ENCODE results near the gene SURF6.
"Not testable (repeated sequence)": the region's sequence is repeated elsewhere in the genome, so short reads cannot be mapped to it uniquely, and the experiment has no call there.

GRCh38 chr9:133299996-133300395 is 36.0 kb downstream of the SURF6 start:
- TF ChIP-seq, protein P1, sequence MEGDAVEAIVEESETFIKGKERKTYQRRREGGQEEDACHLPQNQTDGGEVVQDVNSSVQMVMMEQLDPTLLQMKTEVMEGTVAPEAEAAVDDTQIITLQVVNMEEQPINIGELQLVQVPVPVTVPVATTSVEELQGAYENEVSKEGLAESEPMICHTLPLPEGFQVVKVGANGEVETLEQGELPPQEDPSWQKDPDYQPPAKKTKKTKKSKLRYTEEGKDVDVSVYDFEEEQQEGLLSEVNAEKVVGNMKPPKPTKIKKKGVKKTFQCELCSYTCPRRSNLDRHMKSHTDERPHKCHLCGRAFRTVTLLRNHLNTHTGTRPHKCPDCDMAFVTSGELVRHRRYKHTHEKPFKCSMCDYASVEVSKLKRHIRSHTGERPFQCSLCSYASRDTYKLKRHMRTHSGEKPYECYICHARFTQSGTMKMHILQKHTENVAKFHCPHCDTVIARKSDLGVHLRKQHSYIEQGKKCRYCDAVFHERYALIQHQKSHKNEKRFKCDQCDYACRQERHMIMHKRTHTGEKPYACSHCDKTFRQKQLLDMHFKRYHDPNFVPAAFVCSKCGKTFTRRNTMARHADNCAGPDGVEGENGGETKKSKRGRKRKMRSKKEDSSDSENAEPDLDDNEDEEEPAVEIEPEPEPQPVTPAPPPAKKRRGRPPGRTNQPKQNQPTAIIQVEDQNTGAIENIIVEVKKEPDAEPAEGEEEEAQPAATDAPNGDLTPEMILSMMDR (IDR thresholded peaks at IDR 0.05): not testable (repeated sequence)
- TF ChIP-seq POLR2A (IDR thresholded peaks at IDR 0.05): not testable (repeated sequence)
